ENCODE measurements around the gene FAP.

The FAP gene

DNA sequence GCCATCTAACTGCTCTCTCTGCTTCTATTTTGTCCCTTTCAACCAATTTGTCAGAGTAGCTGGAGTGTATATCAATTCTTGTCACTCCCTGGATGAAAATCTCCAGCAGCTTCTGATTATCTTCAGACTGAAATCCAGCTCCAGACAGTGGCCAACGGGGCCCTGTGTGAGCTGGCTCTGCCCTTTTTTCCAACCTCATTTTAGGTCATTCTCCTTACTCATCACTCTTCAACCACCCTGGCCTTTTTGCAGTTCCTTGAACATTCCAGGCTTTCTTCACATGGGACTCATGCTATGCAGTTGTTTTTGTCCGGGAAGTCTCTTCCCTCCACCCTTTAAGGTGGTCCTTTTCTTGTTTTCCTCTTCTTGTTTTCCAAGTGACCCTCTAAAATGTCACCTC is 15.4 kb upstream of the FAP start:
- FAIRE-seq (no peak), DNase-seq (ENCODE audit: insufficient read length) (no peak)
- TF ChIP-seq POLR2AphosphoS5 (IDR thresholded peaks at IDR 0.05; ENCODE audit: low read depth, low read length) (no peak), POLR2A (IDR thresholded peaks at IDR 0.05; ENCODE audit: low read depth, low read length) (no peak), TAF1 (IDR thresholded peaks at IDR 0.05; ENCODE audit: borderline replicate concordance, low read depth, low read length) (no peak)

DNA sequence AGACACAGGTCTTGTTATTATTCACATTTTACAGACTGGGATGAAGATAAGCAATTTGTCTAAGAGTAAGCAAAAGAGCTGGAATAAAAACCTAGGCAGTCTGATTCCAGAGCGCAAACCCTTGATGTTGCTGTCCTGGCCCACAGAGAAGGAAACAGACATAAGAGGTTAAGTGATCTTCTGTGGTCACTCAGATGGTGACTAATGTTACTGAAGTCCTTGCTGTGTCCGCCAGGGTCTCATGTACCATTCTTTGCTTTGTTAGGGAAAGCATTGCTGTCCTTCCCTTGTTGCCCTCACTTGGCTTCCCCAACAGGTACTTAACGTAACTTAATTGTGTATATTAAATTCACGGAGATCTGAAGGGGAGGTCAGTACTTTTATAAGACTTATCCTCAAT is 14.9 kb upstream of the FAP start:
- no peak for FAIRE-seq
- no peak for TF ChIP-seq POLR2AphosphoS5 (IDR thresholded peaks at IDR 0.05; ENCODE audit: low read depth, low read length)
- TF ChIP-seq TAF1 (IDR thresholded peaks at IDR 0.05; ENCODE audit: borderline replicate concordance, low read depth, low read length): no peak
- no peak for TF ChIP-seq POLR2A (IDR thresholded peaks at IDR 0.05; ENCODE audit: low read depth, low read length)
- DNase-seq (ENCODE audit: insufficient read length): no peak

DNA sequence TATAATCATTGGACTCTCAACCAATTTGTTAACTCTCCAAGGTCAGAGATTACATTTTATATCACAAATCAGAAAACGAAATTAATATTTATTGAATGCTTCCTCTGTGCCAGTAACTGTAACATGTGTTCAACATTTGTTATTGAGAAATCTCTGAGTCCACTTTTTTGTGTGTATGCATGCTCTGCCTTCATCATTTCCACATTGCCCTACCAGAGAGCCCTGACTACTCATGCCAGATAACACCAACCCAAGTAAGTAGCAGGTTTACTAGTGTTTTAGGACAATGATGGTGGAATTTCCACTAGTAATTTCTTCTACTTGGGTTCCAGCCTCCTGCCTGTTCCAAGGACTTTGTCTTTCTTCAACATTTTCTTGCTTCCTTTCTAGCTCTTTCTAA is 14.2 kb upstream of the FAP start:
- no peak for TF ChIP-seq TAF1 (IDR thresholded peaks at IDR 0.05; ENCODE audit: borderline replicate concordance, low read depth, low read length)
- TF ChIP-seq POLR2A (IDR thresholded peaks at IDR 0.05; ENCODE audit: low read depth, low read length): no peak
- TF ChIP-seq POLR2AphosphoS5 (IDR thresholded peaks at IDR 0.05; ENCODE audit: low read depth, low read length): no peak
- DNase-seq (ENCODE audit: insufficient read length): no peak
- no peak for FAIRE-seq

DNA sequence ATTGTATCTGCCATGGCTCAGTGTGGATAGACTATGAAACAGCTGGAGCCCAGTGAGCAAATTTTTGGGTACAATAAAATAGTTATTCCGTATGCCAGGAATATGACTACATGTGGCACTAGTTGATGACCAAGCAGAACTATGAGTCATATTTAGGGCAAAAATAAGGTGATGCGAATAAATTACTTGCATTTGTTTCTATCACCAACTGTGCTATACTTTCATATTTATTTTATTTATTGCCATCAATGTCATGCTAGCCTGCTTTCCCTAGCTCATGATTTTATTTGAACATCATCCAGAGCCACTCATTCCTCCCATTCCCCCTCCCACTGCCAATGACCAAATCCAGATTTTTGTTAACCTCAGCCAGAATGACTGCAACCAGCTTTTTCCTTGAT is 13.3 kb upstream of the FAP start:
- no peak for TF ChIP-seq POLR2A (IDR thresholded peaks at IDR 0.05; ENCODE audit: low read depth, low read length)
- TF ChIP-seq POLR2AphosphoS5 (IDR thresholded peaks at IDR 0.05; ENCODE audit: low read depth, low read length): no peak
- no peak for TF ChIP-seq TAF1 (IDR thresholded peaks at IDR 0.05; ENCODE audit: borderline replicate concordance, low read depth, low read length)
- FAIRE-seq: no peak
- no peak for DNase-seq (ENCODE audit: insufficient read length)

DNA sequence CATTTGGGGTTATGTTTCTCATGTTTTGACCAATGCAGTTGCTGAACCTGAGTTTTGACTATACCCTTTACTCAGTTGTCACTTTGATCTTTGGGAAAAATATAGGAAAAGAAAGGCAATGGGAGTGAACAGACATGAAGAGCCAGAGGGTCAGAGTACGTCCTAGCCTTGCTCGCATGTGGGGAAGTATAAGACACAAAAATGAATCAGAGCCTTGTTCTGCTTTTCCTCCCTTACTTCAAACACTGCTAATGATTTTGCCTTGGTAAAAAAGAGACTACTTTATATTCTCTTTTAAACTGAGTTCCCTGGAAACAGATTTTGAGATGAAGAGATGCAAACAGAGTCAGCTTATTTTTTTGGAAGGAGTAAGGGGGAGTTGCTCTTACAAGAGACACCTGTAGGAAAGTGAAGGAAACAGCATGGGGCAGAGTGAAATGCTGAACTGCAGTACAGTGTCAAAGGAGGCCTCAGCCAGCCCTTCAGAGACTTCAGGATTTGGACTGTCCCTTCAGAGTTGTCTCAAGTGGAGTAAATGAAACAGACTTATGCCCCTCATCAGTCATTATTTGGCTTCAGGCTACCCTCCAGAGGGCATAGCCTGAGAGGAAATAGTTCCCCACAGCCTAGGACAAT is 11.1 kb upstream of the FAP start:
- TF ChIP-seq POLR2AphosphoS5 (IDR thresholded peaks at IDR 0.05; ENCODE audit: low read depth, low read length) (no peak), TAF1 (IDR thresholded peaks at IDR 0.05; ENCODE audit: borderline replicate concordance, low read depth, low read length) (no peak), POLR2A (IDR thresholded peaks at IDR 0.05; ENCODE audit: low read depth, low read length) (no peak)
- no peak for DNase-seq (ENCODE audit: insufficient read length)
- FAIRE-seq: no peak

DNA sequence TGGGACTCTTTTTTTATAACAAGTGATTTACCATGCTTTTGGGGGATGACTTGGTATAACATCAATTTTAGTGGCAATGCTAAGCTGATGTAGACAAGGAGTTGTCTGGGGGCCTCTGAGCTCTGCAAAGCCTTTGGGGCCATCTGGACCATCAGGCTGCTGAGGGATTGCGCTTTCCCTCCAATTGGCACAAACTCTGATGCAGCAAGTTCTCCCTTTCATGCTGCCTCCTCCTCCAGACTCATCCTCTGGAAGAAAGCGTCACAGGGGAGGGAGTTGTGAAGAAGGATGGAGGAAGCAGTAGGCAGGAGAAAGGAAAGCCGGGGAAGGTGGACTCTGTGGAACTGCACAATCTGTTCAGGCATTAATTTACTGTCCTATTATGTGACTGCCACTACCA is 10.2 kb upstream of the FAP start:
- TF ChIP-seq POLR2AphosphoS5 (IDR thresholded peaks at IDR 0.05; ENCODE audit: low read depth, low read length): no peak
- no peak for TF ChIP-seq POLR2A (IDR thresholded peaks at IDR 0.05; ENCODE audit: low read depth, low read length)
- TF ChIP-seq TAF1 (IDR thresholded peaks at IDR 0.05; ENCODE audit: borderline replicate concordance, low read depth, low read length): no peak
- DNase-seq (ENCODE audit: insufficient read length): no peak
- FAIRE-seq: no peak

DNA sequence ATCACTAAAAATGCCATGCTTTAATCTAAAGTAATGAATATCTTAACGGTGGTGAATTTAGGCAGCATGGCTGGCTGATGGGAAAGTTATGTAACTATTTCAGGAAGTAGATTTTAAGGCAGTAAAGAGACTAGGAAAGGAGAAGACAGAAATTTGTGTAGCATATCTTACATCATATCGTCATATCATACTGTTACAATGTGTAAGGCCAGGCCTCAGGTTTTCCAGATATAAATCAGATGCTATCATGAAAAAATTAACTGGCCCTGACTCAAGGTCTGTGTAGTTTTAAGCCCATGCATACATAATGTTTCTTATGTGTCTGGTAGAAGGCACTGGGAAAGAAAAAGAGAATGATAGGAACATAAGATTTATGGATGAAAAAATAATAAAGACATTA is 8.9 kb upstream of the FAP start:
- TF ChIP-seq POLR2A (IDR thresholded peaks at IDR 0.05; ENCODE audit: low read depth, low read length) (no peak), TAF1 (IDR thresholded peaks at IDR 0.05; ENCODE audit: borderline replicate concordance, low read depth, low read length) (no peak), POLR2AphosphoS5 (IDR thresholded peaks at IDR 0.05; ENCODE audit: low read depth, low read length) (no peak)
- DNase-seq (ENCODE audit: insufficient read length) (no peak), FAIRE-seq (no peak)

DNA sequence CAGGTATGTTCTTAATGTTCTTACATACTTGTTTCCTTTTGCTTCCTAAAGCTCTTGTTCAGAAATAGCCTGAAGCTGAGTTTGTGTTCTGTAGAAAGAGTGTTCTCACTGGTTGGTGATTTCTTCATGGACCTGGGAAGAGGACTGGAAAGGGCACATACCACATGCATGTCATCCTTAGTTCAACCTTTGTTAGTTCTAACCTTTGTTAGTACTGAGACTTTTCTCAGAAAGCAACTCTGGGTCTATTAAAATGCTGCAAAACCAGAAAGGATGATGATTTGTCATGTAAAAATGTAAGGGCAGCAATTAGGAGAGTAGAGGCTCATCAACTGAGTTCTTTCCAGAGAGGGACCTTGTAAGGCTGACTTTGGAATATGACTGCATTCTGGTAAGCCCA is 2.5 kb upstream of the FAP start:
- TF ChIP-seq POLR2AphosphoS5 (IDR thresholded peaks at IDR 0.05; ENCODE audit: low read depth, low read length): no peak
- TF ChIP-seq TAF1 (IDR thresholded peaks at IDR 0.05; ENCODE audit: borderline replicate concordance, low read depth, low read length): no peak
- TF ChIP-seq POLR2A (IDR thresholded peaks at IDR 0.05; ENCODE audit: low read depth, low read length): no peak
- DNase-seq (ENCODE audit: insufficient read length): no peak
- FAIRE-seq: no peak

DNA sequence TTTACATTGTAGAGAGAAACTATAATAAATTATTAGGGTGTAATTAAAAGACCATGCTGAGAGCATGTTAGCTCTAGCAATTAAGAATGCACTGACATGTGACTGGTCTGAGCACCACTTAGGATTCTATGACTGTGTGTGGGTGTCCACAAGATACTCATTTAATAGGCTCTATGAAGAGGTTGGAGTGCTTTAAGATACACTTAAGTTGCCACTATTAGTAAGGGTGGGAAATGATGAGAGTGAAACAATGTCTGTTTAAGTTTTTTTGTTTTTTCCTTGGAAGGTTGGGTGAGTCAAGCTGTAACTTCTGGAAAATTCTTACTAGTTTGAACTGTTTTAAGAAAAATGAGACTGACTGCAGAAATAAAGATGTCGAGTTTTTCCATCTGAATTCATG is 1.8 kb upstream of the FAP start:
- FAIRE-seq (no peak), DNase-seq (ENCODE audit: insufficient read length) (no peak)
- TF ChIP-seq TAF1 (IDR thresholded peaks at IDR 0.05; ENCODE audit: borderline replicate concordance, low read depth, low read length) (no peak), POLR2AphosphoS5 (IDR thresholded peaks at IDR 0.05; ENCODE audit: low read depth, low read length) (no peak), POLR2A (IDR thresholded peaks at IDR 0.05; ENCODE audit: low read depth, low read length) (no peak)

DNA sequence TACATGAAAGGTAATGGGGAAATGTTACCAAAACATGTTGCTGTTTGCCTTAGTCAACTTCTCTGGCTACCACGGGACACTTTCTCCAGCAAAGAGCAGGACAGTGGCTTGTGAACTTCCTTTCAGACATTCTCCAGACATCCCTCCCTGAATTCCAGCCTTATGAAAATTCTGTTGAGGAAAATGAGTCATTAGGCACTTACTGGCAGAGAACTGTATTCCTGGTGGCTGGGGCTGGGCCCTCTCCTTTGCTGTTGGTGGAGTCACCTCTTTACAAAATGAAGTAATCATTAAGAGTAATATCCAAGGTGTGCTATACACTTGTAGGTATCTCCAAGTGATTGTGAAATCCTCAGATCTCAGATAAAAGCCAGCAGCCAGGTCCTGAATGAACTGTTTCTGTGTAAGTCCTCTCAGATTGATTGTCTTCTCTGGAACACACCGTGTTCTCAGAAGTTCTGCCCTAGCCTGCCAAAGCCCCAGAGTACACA is 1.3 kb upstream of the FAP start:
- no peak for TF ChIP-seq TAF1 (IDR thresholded peaks at IDR 0.05; ENCODE audit: borderline replicate concordance, low read depth, low read length)
- no peak for TF ChIP-seq POLR2A (IDR thresholded peaks at IDR 0.05; ENCODE audit: low read depth, low read length)
- no peak for TF ChIP-seq POLR2AphosphoS5 (IDR thresholded peaks at IDR 0.05; ENCODE audit: low read depth, low read length)
- DNase-seq (ENCODE audit: insufficient read length) (no peak), FAIRE-seq (no peak)

DNA sequence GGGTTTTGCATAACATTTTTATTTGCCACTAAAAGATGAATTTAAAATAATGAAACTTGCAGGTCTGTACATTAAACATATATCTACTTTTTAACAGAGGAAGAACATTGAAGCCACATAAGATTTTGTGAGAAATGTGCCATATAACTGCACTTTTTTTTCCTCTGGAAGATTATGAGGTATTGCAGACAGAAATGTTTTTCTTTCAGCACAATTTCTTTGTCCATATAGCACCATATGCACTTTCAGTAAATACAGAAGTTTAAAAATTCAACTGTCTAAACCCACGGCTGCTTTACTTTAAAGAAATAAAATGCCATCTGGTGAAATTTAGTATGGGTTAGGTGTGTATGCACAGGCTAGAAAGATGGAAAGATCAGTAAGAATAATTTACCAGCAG is 470 bp upstream of the FAP start:
- DNase-seq (ENCODE audit: insufficient read length) (no peak), FAIRE-seq (no peak)
- TF ChIP-seq POLR2A (IDR thresholded peaks at IDR 0.05; ENCODE audit: low read depth, low read length) (no peak), TAF1 (IDR thresholded peaks at IDR 0.05; ENCODE audit: borderline replicate concordance, low read depth, low read length) (no peak), POLR2AphosphoS5 (IDR thresholded peaks at IDR 0.05; ENCODE audit: low read depth, low read length) (no peak)

DNA sequence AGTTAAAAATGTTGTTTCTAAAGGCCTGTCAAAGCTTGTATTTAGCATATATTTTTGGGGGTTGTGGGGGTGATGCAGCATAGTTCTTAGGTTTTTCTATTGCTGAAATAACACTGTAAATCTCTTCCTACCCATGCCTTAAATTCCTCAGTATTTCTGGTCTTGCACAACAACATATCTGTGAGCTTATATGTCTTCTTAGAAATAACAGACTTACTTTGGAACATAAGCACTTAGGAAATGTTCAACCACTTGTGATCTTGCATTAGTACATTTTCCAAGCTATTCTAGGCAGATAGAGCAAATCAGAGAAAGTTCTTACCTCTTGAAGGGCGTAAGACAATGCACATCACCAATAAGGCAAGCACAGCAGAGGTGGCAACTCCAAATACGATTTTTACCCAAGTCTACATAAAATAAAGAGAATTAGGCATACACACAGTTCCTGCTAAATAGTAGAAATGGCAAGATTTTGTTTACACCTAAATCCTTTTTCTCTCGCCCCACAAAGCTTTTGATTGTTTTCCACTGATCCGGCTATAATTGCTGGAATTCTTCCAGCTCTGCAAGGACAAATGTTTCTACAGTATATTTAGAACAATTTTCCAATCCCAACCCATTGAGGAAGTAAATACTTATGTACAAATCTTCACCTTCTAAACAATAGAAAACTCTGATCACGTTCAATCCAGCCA is 512 bp downstream of the FAP start:
- FAIRE-seq: no peak
- DNase-seq (ENCODE audit: insufficient read length): no peak
- TF ChIP-seq POLR2A (IDR thresholded peaks at IDR 0.05; ENCODE audit: low read depth, low read length) (no peak), TAF1 (IDR thresholded peaks at IDR 0.05; ENCODE audit: borderline replicate concordance, low read depth, low read length) (no peak), POLR2AphosphoS5 (IDR thresholded peaks at IDR 0.05; ENCODE audit: low read depth, low read length) (no peak)

Measured in GM12892 (cell line).